ENCODE measurements around the gene MACROH2A2.
A peak's percentile ranks its signal among the peaks of the same experiment; 100 is the strongest.
"Not testable (repeated sequence)": the region's sequence is repeated elsewhere in the genome, so short reads cannot be mapped to it uniquely, and the experiment has no call there.

Gene MACROH2A2

GRCh38 chr10:70052462-70053217 lies at the start of gene MACROH2A2:
MACROH2A2 (plus strand) TSS chr10:70052846; CDS start chr10:70075659, 22,813 bp downstream.
- peak; percentile 12 to 57 for DNase-seq

DNA sequence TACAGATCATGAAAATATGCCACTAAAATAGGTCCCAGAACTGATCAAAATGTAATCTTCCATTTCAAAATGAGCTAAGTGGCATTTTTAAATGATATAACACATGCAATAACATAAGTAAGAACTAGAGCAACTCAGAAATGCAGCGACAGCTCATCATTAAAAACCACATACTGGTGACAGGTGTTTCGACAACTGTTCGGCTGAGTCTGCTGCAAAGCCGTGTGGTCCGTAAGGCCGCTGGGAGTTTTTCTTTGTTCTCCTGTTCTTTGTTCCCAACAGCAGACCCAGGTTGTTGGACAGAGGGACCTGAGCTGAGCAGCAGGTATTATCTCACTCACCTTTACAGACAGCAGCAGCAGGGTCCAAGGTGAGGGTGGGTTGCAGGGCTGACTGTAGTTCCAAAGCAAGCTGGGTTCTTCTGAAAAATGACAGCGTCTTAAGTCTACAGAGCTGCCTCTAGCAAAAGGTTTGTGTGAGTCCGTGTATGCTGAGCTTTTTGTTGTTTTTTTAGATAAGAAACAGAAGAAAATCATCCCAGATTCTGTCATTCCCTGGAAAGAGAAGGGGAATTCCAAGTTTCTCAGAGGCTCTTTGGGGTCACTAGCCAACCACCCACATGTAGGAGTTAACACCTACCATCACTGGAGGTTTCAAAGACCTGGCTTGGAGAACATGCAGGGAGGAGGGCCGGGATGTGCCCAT lies 45.4 kb upstream of the MACROH2A2 start:
- DNase-seq: no peak

DNA sequence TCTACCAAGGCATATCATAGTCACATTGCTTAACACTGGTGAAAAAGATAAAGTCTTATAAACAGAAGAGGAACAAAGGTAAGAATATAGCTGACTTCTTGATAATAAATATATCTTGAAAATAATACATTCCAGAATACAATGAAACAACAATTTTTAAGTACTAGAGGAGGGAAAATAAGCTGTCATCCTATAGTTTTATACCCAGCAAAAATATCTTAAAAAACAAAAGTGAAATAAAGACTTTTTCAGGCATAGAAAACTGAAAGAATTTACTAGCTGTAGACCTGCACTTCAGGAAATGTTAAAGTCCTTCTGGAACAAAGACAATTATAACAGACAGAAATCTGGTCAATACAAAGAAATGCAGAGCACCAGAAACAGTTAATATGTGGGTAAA lies 21.4 kb upstream of the MACROH2A2 start:
- no peak for DNase-seq

- no peak for DNase-seq
Measured at GRCh38 chr10:70032667-70033289, 19.9 kb upstream of the MACROH2A2 start.

GRCh38 chr10:70034232-70034631 lies 18.4 kb upstream of the MACROH2A2 start:
- no peak for DNase-seq

GRCh38 chr10:70035531-70035930 lies 17.1 kb upstream of the MACROH2A2 start:
- DNase-seq: no peak

DNA sequence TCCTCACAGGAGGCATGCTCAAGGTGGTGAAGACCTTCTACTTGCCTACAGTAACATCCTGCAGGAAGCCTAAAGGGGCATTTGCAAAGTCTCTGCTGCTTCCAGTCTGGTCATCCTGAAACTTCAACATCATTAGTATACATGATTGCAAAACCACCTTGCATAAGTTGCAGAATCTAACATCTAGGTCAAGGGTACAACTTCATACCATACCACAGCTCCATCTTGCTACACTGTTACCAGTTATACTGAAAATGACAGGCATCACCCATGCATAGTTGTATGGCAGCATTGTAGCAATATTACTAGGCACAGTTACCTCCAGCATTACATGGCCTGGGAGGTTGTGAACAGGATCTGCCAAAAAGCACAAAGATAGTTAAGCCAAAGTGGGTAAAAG lies 13.7 kb upstream of the MACROH2A2 start:
- no peak for DNase-seq

- no peak for DNase-seq
Measured at GRCh38 chr10:70041016-70041415, 11.6 kb upstream of the MACROH2A2 start.

- DNase-seq: not testable (repeated sequence)
Measured at GRCh38 chr10:70041739-70042138, 10.9 kb upstream of the MACROH2A2 start.

DNA sequence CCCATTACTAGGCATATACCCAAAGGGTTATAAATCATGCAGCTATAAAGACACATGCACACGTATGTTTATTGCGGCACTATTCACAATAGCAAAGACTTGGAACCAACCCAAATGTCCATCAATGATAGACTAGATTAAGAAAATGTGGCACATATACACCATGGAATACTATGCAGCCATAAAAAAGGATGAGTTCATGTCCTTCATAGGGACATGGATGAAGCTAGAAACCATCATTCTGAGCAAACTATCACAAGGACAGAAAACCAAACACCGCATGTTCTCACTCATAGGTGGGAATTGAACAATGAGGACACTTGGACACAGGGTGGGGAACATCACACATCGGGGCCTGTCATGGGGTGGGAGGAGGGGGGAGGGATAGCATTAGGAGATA lies 5.6 kb upstream of the MACROH2A2 start:
- not testable (repeated sequence) for DNase-seq

GRCh38 chr10:70048030-70048723 lies 4.5 kb upstream of the MACROH2A2 start:
- no peak for DNase-seq

DNA sequence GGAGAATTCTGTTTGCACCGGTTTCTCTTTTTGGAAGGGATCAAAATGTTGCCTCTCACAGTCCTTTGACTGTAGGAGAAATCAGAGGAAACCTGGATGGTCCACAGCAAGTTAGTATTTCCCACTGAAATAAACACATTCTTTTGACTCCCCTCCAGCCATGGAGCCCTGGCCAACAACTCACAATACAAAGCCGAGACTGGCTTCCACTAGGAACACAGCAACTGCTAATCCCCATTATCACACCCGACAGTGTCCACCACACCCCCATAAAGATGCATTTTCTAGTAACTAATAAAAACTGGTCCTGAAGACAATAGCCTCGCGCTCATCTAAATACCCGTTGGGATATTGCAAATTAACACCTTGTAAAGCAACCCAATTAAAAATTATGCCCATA lies 798 bp upstream of the MACROH2A2 start:
- DNase-seq: no peak

DNA sequence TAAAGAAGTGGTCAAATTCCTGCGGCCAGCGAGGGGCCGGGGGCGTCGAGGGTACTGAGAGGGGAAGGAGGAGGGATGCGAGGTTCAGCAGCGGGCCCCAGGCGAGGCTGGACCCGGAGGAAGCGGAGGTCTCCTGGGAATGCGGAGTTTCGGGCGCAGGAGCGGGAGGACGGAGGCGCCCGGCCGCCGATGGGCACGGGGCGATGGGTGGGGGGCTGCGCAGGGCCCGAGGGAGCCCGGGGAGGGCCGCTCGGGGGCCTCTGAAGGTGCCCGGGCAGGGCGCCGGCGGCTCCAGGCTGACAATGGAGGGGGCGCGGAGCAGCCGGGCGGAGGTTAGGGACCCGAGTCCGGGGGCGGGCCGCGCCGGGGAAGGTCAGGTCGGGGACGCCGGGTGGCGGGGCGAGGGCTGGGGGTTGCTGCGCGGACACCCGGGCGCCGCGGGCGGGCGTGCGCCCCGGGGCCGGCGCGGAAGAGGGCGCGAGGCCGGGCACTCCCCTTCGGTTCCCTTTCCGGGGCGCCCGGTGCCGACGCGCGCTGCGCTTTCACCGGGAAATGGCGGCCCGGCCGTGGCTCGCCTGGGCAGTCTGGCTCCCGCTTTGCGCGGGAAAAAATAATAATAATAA lies 683 bp downstream of the MACROH2A2 start:
- no peak for DNase-seq

- DNase-seq: no peak
Measured at GRCh38 chr10:70053841-70054288, 1.2 kb downstream of the MACROH2A2 start.

- DNase-seq: no peak
Measured at GRCh38 chr10:70054902-70055301, 2.3 kb downstream of the MACROH2A2 start.

GRCh38 chr10:70055550-70055949 lies 2.9 kb downstream of the MACROH2A2 start:
- no peak for DNase-seq

GRCh38 chr10:70057306-70057705 lies 4.7 kb downstream of the MACROH2A2 start:
- no peak for DNase-seq

- no peak for DNase-seq
Measured at GRCh38 chr10:70060389-70060788, 7.7 kb downstream of the MACROH2A2 start.

- DNase-seq: no peak
Measured at GRCh38 chr10:70063418-70064098, 10.9 kb downstream of the MACROH2A2 start.

- DNase-seq: no peak
Measured at GRCh38 chr10:70064486-70064885, 11.8 kb downstream of the MACROH2A2 start.

DNA sequence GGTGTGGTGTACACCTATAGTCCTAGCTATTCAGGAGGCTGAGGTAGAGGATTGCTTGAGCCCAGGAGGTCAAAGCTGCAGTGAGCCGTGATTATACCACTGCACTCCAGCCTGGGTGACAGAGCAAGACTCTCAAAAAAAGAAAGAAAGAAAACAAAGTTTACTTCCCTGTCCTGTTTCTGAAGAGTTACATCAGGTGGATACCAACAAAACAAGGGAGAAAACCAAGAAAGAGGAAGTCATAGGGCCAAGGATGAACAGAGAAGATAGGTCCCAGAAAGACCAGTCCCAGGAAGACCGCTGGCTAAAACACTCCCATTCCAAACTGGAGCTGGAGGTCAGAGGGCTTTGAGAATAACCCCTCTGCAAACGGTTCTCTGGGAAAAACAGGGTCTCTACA lies 13.5 kb downstream of the MACROH2A2 start:
- no peak for DNase-seq

- no peak for DNase-seq
Measured at GRCh38 chr10:70067586-70067985, 14.9 kb downstream of the MACROH2A2 start.

All from cerebellar nuclear complex (tissue), 1 donor.